ENCODE results near the gene CSAD. TPM values are rescaled to one million over a fixed set of nuclear protein-coding genes. Genes with fewer than 3 reads are reported as not detected.
A peak's percentile ranks its signal among the peaks of the same experiment; 100 is the strongest.

Gene CSAD
- total and polyA plus RNA-seq, 2 of the 13 experiments (the other 11 are each of a cell fraction or from before 2014, with no cell fraction given) = 7.2 to 23.5 TPM

DNA sequence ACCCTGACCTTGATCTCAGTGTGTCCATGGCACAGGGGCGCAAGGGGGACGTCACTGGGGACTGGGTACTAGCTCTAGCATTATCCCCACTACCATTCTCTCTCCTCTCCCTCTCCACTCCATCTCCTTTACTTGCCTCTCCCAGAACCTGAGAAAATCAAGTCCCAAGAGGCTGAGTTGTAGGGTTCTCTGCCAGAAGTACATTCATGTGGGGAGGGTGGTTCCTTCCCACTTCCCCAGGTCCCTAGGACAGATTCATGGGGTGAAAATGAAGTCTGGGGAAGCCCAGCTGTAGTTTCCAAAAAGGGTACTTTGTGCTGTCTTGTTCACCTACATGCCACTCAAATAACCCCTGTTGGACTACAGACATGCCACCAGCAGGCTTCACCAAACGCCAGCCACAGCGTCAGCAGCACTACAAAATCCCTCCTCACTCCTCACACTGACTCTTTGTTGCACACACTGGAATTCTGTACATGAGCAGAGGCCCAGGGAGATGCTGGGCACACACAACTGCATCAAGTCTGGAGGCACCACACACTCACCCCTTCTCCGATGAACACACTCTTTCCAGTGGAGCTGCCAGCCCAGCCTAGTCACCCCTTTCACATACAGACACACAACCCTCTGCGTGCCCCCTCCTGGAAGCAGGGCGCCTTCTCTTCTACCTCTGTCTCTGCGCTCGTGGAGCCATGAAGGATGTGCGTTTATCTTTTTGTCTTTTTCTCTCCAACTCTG lies 44.3 kb upstream of the CSAD start (continued):
- TF ChIP-seq ZNF503 (CRISPR knock-in tag; IDR thresholded peaks at IDR 0.05) = no peak
- no peak for TF ChIP-seq ELF1 (CRISPR knock-in tag; IDR thresholded peaks at IDR 0.05)
- no peak for TF ChIP-seq CBFB (CRISPR knock-in tag; IDR thresholded peaks at IDR 0.05)
- TF ChIP-seq YY1 (IDR thresholded peaks at IDR 0.05; ENCODE audit: insufficient read depth, insufficient replicate concordance, low read depth, low read length) = no peak

DNA sequence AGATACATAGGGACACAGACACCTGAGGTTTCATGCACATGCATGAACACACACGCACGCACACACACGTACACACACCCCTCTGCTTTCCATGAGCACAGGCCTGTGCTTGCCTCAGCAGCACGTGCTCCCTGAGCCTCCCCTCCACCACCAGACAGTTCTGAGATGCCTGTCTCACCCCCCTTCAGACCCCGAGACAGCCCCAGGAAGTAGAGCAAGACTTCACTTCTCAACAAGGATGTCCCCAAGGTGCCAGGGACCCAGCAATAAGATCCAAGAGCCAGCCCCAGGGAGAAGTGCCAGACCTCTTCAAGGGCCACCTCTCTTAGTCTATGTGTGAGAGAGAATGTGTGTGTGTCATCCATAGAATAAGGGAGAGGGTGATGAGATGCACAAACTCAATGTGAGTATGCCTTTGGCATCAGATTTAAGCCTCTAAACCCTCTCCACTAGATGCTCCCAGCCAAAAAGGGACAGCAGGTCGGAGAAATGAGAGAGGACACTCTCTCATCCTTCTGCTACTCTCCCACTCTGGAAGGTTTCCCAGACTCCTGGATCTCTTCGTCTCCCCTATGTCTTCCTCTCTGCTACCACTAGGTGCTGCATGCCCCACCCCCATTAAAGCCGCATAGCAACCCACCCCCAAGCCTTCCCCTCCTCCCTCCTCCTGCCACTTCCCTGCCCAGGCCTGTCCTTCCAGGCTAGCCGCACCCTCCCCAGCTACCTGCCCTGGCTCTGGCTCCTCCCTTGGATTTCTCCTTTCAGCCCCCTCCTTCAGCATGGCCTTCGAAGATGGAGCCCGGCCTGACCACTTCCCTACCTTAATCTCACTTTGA lies 43.6 kb upstream of the CSAD start:
- no TSS peak for BruUV-seq (replicated peaks)
- POLR2A ChIA-PET = interaction anchor here (0.6 kb wide), 1 partner anchor 20 kb away, joined by 3 read pairs; no protein-coding TSS in a partner anchor
- no peaks in the 10 kb centered on the region for H3K9me3 ChIP-seq (ENCODE audit: low read length)
- no peak overlapping the region for H3K27ac ChIP-seq (ENCODE audit: extremely low read length, insufficient read depth, low read length)
- H3K4me2 ChIP-seq (ENCODE audit: low read depth, low read length) = peak overlapping the region; percentile 100
- DNase-seq (ENCODE audit: low spot score) = peak; percentile 40
- H3K36me3 ChIP-seq (replicated peaks in 1 of 2; ENCODE audit: control insufficient read depth in 1 of 2, insufficient read depth in 2 of 2, low read length in 2 of 2) = no peaks in the 10 kb centered on the region
- in situ Hi-C loops (cut with HindIII; ENCODE audit: extremely low pct_ligation_motif_present, low pct_unique_long_range_greater_than_20kb) (no loop called here), intact Hi-C loops (cut with micrococcal nuclease; ENCODE audit: unreplicated experiment) (loop anchor here (5.0 kb wide), 1 partner anchor 73 kb away; the partner anchor contains the start of genes MYG1 and PFDN5)
- H3K79me2 ChIP-seq (ENCODE audit: insufficient read depth, low read length) = no peaks in the 10 kb centered on the region
- H3K4me1 ChIP-seq (ENCODE audit: insufficient read depth, low read length) = peaks cover 40% of the 10 kb centered on the region
- ATAC-seq = peak; percentile 2; the same call in 1 of the 3 replicates
- no peak for FAIRE-seq
- peaks cover 0 to 29% of the 10 kb centered on the region in 2 experiments; a peak in 4 of 5 replicates for H3K27me3 ChIP-seq (ENCODE audit: control insufficient read depth in 1 of 2, insufficient read depth in 2 of 2, low read length in 2 of 2)
- no peak overlapping the region for H2AFZ ChIP-seq (ENCODE audit: low read length)
- no peaks in the 10 kb centered on the region for H4K20me1 ChIP-seq (ENCODE audit: insufficient read depth, low read length)
- WGBS (ENCODE audit: low lambda C conversion rate) = 31% methylated on average over 11 of the region's 11 CpGs
- H3K9ac ChIP-seq (ENCODE audit: insufficient read depth, low read depth, low read length) = no peak overlapping the region
- CTCF ChIA-PET (ENCODE audit: low intra/inter-chr PET ratio, low total read pairs) = no interaction called here
- peak overlapping the region in 1 of 3 experiments; percentile 89; a peak in 1 of 6 replicates for H3K4me3 ChIP-seq (replicated peaks in 1 of 3; ENCODE audit: insufficient read depth in 1 of 3, low read depth in 2 of 3, low read length in 3 of 3)
- TF ChIP-seq SMARCE1 (IDR thresholded peaks at IDR 0.05; ENCODE audit: borderline replicate concordance) (no peak), ZNF768 (CRISPR knock-in tag; IDR thresholded peaks at IDR 0.05) (no peak), ZNF703 (CRISPR knock-in tag; IDR thresholded peaks at IDR 0.05; ENCODE audit: borderline replicate concordance) (no peak), ZFP1 (CRISPR knock-in tag; IDR thresholded peaks at IDR 0.05) (no peak), ZNF574 (CRISPR knock-in tag; IDR thresholded peaks at IDR 0.05) (no peak), RXRA (CRISPR knock-in tag; IDR thresholded peaks at IDR 0.05) (no peak), CCAR2 (optimal IDR thresholded peaks at IDR 0.05; ENCODE audit: low read depth, low read length) (no peak), ATF5 (CRISPR knock-in tag; IDR thresholded peaks at IDR 0.05; ENCODE audit: low read depth) (no peak), ZKSCAN8 (CRISPR knock-in tag; IDR thresholded peaks at IDR 0.05; ENCODE audit: borderline replicate concordance) (no peak), ZNF124 (CRISPR knock-in tag; IDR thresholded peaks at IDR 0.05) (no peak)

All from HepG2 (cell line).